Common myeloid progenitor, CD34-positive (primary cell): Measurements from ENCODE around the gene DCPS.
A peak's percentile ranks its signal among the peaks of the same experiment; 100 is the strongest.
"Not testable (repeated sequence)": the region's sequence is repeated elsewhere in the genome, so short reads cannot be mapped to it uniquely, and the experiment has no call there.

Experiments used
- CTCF ChIA-PET: fragments of 350-600 bp; sonication (Branson Sonifier 250); formaldehyde crosslinking; loops from one replicate; lab custom pipeline; 2021; ENCODE audit warnings: antibody characterized with exemption; lab: Charles Lee
- POLR2A ChIA-PET: fragments of 350-600 bp; sonication (Branson Sonifier 250); formaldehyde crosslinking; loops from one replicate; lab custom pipeline; 2021; ENCODE audit warnings: antibody characterized with exemption; lab: Charles Lee
- DNase-seq, 3 donors: peaks; one replicate each; pipeline versions ENCODE4 v3.0.0 to v3.0.0-alpha.2; 2013
- H3K27ac ChIP-seq, 2 experiments: 1 replicate in 1 of 2; 2 replicates in 1 of 2; pipeline ENCODE4 v1.7.0; 2013; ENCODE audit warnings: inconsistent platforms in 2 of 2, low read length in 2 of 2, mild to moderate bottlenecking in 2 of 2, low read depth in 1 of 2, moderate library complexity in 1 of 2; ENCODE audit not compliant: severe bottlenecking in 2 of 2, insufficient read depth in 1 of 2, poor library complexity in 1 of 2
- H3K27me3 ChIP-seq, 5 experiments: replicated peaks in 2 of 5; 1 replicate in 3 of 5; 2 replicates in 2 of 5; pipeline versions ENCODE4 v1.6.1 to v1.7.0; 2013; ENCODE audit warnings: low read length in 4 of 5, mild to moderate bottlenecking in 2 of 5, moderate library complexity in 2 of 5, inconsistent platforms in 1 of 5; ENCODE audit not compliant: insufficient read depth in 5 of 5, control insufficient read depth in 4 of 5
- H3K36me3 ChIP-seq, 4 experiments: 1 replicate in 2 of 4; 2 replicates in 2 of 4; pipeline versions ENCODE4 v1.6.1 to v1.7.0; 2013; ENCODE audit warnings: low read length in 3 of 4, control low read depth in 1 of 4, mild to moderate bottlenecking in 1 of 4; ENCODE audit not compliant: control insufficient read depth in 4 of 4, insufficient read depth in 4 of 4
- H3K4me1 ChIP-seq, 4 experiments: 1 replicate in 3 of 4; 2 replicates in 1 of 4; pipeline versions ENCODE4 v1.6.1 to v1.7.1; 2013; ENCODE audit warnings: low read length in 3 of 4, mild to moderate bottlenecking in 3 of 4, control low read depth in 1 of 4, inconsistent platforms in 1 of 4, moderate library complexity in 1 of 4; ENCODE audit not compliant: control insufficient read depth in 4 of 4, insufficient read depth in 4 of 4; ENCODE audit errors: control extremely low read depth in 1 of 4
- H3K4me3 ChIP-seq, 7 experiments: 1 replicate in 4 of 7; 2 replicates in 3 of 7; pipeline versions ENCODE4 v1.5.1 to v1.7.0; 2013; ENCODE audit warnings: mild to moderate bottlenecking in 7 of 7, low read length in 6 of 7, moderate library complexity in 6 of 7, inconsistent platforms in 2 of 7, low read depth in 2 of 7, control low read depth in 1 of 7; ENCODE audit not compliant: insufficient read depth in 4 of 7, control insufficient read depth in 1 of 7; ENCODE audit errors: extremely low read depth in 1 of 7
- H3K9me3 ChIP-seq, 5 experiments: 1 replicate in 4 of 5; 2 replicates in 1 of 5; pipeline versions ENCODE4 v1.6.1 to v1.7.1; 2013; ENCODE audit warnings: low read length in 4 of 5, mild to moderate bottlenecking in 2 of 5, inconsistent platforms in 1 of 5, low read depth in 1 of 5, moderate library complexity in 1 of 5; ENCODE audit not compliant: control insufficient read depth in 4 of 5, insufficient read depth in 2 of 5; ENCODE audit errors: control extremely low read depth in 1 of 5
- WGBS: methylation state at CpG from one replicate; pipeline ENCODE4 v1.1.5; 2013; ENCODE audit not compliant: insufficient coverage; 5-methylcytosine and 5-hydroxymethylcytosine counted together

The DCPS gene

DNA sequence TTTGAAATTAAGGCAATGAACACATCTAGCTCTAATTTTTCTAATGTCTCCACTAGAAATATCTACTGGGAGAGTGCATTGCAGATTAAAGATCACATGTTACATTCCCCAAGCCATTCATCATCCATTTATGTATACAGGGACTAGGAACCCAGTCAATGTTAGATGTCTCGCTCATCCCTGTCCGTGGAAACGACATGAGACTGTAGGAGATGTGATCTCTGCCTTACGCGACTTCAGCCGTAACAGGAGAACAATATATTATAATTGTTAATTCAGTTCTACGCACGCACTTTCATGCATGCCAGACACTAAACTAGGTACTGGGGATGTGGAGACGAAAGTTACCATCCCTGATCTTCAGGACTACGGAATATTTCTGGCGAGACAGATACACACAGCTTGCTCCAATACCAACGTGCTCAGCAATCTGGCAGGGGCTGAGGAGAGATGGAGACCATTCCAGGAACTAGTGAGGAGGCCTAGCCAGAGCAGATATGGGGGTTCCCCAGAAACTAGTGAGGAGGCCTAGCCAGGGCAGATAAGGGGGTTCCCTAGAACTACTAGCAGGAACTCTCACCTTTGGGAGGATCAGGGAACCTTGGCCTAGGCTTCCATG lies 706 bp downstream of the DCPS start:
- WGBS: 81% methylated on average over 6 of the region's 12 CpGs
- no peak for DNase-seq
- H3K27me3 ChIP-seq: no peaks in the 10 kb centered on the region
- peaks cover 0 to 22% (median 7%) of the 10 kb centered on the region in 4 experiments for H3K36me3 ChIP-seq
- POLR2A ChIA-PET: interaction anchor here (0.6 kb wide), 2 partner anchors 112 to 135 kb away, joined by 3 to 4 read pairs; no protein-coding TSS in a partner anchor
- CTCF ChIA-PET: interaction anchor here (0.6 to 11.9 kb wide), 6 partner anchors 21 to 176 kb away, joined by 3 to 105 read pairs (median 3); no protein-coding TSS in a partner anchor
- H3K27ac ChIP-seq: peak overlapping the region; percentile 91 to 95
- H3K4me3 ChIP-seq: peak overlapping the region; percentile 59 to 99 (median 89)
- no peaks in the 10 kb centered on the region for H3K9me3 ChIP-seq
- peaks cover 4 to 21% (median 12%) of the 10 kb centered on the region in 4 experiments for H3K4me1 ChIP-seq

- WGBS: 100% methylated on average over 2 of the region's 4 CpGs
- ChIA-PET CTCF (interaction anchor here (1.3 to 11.9 kb wide), 2 partner anchors 12 to 174 kb away, joined by 4 to 105 read pairs; no protein-coding TSS in a partner anchor), POLR2A (no interaction called here)
- Histone ChIP-seq H3K4me1 (peaks cover 5 to 32% (median 16%) of the 10 kb centered on the region in 4 experiments), H3K27me3 (no peaks in the 10 kb centered on the region), H3K9me3 (no peaks in the 10 kb centered on the region), H3K27ac (no peak overlapping the region), H3K36me3 (peaks cover 0 to 30% (median 8%) of the 10 kb centered on the region in 4 experiments), H3K4me3 (no peak overlapping the region)
- no peak for DNase-seq
Observed at GRCh38 chr11:126305699-126306098, 1.8 kb downstream of the DCPS start.

GRCh38 chr11:126307706-126308105 lies 3.8 kb downstream of the DCPS start:
- peaks cover 0 to 30% (median 8%) of the 10 kb centered on the region in 4 experiments for H3K36me3 ChIP-seq
- no peak overlapping the region for H3K27ac ChIP-seq
- no peaks in the 10 kb centered on the region for H3K9me3 ChIP-seq
- CTCF ChIA-PET: interaction anchor here (0.9 to 11.9 kb wide), 8 partner anchors 8 to 682 kb away, joined by 3 to 105 read pairs (median 6); no protein-coding TSS in a partner anchor
- POLR2A ChIA-PET: no interaction called here
- H3K4me3 ChIP-seq: no peak overlapping the region
- H3K4me1 ChIP-seq: peaks cover 7 to 50% (median 33%) of the 10 kb centered on the region in 4 experiments
- H3K27me3 ChIP-seq: no peaks in the 10 kb centered on the region
- peak; percentile 77 to 84 (median 81) for DNase-seq
- 30% methylated on average over 2 of the region's 5 CpGs for WGBS

DNA sequence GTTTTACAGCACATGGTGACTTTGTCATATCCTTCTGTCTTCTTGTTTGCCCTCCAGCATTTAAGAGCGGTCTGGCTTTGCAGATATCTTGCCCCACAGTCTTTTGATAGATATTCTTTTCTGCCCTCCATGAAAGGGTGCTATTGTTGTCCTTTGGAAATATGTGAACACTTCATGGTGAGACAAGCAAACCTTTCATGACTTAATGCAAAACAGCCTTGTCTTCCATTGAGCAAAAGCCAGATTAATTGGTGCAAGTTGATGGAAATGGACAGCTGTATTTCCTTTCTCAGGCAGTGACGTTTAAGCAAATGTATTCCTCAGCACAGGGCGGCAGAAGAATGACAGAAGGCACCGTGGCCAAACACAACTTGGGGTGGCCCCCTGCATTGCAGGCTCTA lies 4.4 kb downstream of the DCPS start:
- WGBS: 95% methylated on average over 3 of the region's 4 CpGs
- CTCF ChIA-PET: interaction anchor here (0.9 to 11.9 kb wide), 8 partner anchors 8 to 682 kb away, joined by 3 to 105 read pairs (median 10); partner anchors contain the start of gene ST3GAL4
- H3K4me1 ChIP-seq: peaks cover 7 to 55% (median 34%) of the 10 kb centered on the region in 4 experiments
- no peaks in the 10 kb centered on the region for H3K27me3 ChIP-seq
- POLR2A ChIA-PET: no interaction called here
- no peak overlapping the region for H3K4me3 ChIP-seq
- no peak overlapping the region for H3K27ac ChIP-seq
- H3K36me3 ChIP-seq: peaks cover 0 to 35% (median 8%) of the 10 kb centered on the region in 4 experiments
- DNase-seq: no peak
- H3K9me3 ChIP-seq: no peaks in the 10 kb centered on the region

DNA sequence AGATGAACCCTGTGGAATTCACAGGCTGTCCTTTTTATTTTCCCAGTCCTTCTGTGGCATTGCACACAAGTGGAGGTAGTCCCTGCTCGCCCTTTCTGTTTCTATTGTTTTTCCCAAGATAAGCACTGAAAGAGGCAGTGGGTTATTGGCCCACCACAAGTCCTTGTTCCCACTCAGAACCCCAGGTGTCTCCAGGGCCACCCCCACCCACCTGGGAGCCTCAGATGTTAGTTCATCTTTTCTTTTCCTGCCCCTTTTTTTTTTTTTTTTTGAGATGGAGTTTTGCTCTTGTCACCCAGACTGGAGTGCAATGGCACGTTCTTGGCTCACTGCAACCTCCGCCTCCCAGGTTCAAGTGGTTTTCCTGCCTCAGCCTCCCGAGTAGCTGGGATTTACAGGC lies 4.9 kb downstream of the DCPS start:
- 100% methylated on average over 4 of the region's 4 CpGs for WGBS
- POLR2A ChIA-PET, H3K4me3 ChIP-seq, H3K27me3 ChIP-seq, H3K9me3 ChIP-seq, H3K27ac ChIP-seq, DNase-seq: not testable (repeated sequence)
- Histone ChIP-seq H3K36me3 (peaks cover 0 to 37% (median 8%) of the 10 kb centered on the region in 4 experiments), H3K4me1 (peaks cover 7 to 55% (median 32%) of the 10 kb centered on the region in 4 experiments)
- CTCF ChIA-PET: interaction anchor here (1.4 to 11.9 kb wide), 7 partner anchors 9 to 171 kb away, joined by 4 to 105 read pairs (median 20); partner anchors contain the start of gene ST3GAL4

DNA sequence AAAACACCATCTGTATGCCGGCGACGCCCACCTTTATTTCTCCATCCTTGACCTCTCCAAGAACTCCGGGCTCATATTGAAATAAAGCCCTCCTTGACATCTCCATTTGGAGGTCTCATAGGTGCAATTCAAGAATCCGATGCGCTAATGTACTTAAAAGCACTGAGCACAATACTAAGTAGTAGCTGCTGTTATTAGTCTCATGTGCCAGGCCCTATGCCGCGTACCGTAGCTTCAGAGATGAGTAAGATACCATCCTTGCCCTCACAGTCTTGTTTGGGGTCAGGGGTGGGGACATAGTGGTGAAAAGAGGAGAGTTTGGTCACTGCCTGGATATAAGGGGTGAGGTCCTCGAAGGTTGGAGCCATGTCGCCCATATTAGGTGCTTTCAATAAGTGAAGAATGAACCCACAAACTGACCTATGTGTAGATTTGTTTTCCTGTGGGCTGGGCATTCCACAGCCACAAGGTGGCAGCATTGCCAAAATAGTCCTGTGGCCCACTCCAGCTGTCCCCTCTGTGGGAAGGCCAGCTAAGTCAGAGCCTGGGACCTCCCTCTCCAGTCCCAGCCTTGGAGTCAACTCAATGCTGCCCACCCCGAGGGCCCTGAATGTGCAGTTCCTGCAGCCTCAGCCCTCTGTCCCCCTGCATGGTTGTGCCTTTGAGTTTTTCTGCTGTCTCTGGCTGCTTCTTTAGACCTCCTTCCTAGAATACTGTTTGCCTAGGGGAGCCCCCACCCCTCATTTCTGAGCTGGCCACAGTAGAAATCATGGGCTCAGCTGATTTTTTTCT lies 6.5 kb downstream of the DCPS start:
- H3K27ac ChIP-seq: no peak overlapping the region
- H3K27me3 ChIP-seq: no peaks in the 10 kb centered on the region
- ChIA-PET POLR2A (interaction anchor here (0.5 to 1.3 kb wide), 3 partner anchors 83 to 110 kb away, joined by 3 to 4 read pairs (median 3); no protein-coding TSS in a partner anchor), CTCF (interaction anchor here (0.7 to 11.9 kb wide), 41 partner anchors 9 to 1035 kb away, joined by 3 to 105 read pairs (median 5); partner anchors contain the start of gene ST3GAL4)
- peaks cover 0 to under 1% (median 0%) of the 10 kb centered on the region in 5 experiments for H3K9me3 ChIP-seq
- peaks cover 3 to 50% (median 25%) of the 10 kb centered on the region in 4 experiments for H3K4me1 ChIP-seq
- peaks cover 0 to 40% (median 11%) of the 10 kb centered on the region in 4 experiments for H3K36me3 ChIP-seq
- WGBS: 66% methylated on average over 12 of the region's 12 CpGs
- no peak overlapping the region for H3K4me3 ChIP-seq
- peak; percentile 72 to 77 (median 75) for DNase-seq
